ENCODE data around the gene TRIO.

The TRIO gene

DNA sequence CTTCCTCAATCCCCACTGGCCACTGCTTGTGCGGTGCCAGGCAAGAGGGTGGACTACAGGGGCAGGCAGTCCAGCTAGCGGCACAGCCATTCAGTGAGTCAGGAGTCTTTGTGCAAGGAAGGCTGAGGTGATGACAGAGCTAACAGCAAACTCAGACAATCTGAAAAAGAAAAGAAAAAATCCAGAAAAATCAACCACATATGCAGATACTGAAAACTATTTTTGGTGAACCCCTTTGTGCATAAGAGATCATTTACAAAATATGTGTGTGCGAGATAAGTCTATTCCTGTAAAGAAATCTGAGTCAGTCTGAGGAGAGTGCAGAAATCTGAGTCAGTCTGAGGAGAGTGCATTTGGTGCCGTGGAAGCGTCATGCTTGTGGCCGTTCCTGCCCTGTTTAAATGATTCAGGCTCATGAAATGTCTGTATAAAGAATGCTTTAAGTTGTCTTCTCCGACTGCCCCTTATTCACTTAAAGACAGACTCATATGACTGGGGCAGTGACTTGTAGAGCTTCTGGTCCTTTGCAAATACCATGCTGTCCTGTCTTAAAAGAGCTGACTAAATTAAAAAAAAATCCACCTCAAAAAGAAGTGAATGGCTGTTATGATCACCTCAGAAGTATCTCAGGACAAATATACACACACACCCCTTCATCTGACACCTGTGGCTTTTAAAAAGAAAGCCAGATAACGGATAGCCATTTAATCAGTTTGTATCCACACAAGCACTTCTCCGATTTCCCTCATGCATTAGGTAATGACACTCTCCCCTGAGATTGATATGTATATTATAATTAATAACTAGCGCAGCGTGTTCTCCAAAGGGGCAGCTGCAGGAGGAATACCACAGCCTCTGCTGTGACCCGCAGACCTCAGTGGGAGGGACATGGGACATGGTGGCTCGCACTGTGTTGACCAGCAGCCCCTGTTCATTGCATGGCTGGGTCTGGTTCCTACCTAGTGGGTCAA is 47.3 kb downstream of the TRIO start:
- Histone ChIP-seq H3K4me3 (ENCODE audit: low read length in 2 of 2) (no peak overlapping the region), H3K27me3 (ENCODE audit: control insufficient read depth in 2 of 2, insufficient read depth in 2 of 2, low read length in 2 of 2) (no peaks in the 10 kb centered on the region), H3K4me1 (ENCODE audit: control insufficient read depth in 2 of 2, insufficient read depth in 2 of 2, low read length in 2 of 2) (peaks cover under 1 to 11% of the 10 kb centered on the region in 2 donors), H3K9ac (ENCODE audit: low read depth in 1 of 2, low read length in 2 of 2) (peak overlapping the region in 1 of 2 donors; percentile 11), H3K9me3 (ENCODE audit: control insufficient read depth in 2 of 2, low read length in 2 of 2) (no peaks in the 10 kb centered on the region), H3K27ac (ENCODE audit: low read depth in 2 of 2, low read length in 2 of 2) (peak overlapping the region; percentile 3 to 46), H3K36me3 (ENCODE audit: control insufficient read depth in 2 of 2, insufficient read depth in 2 of 2, low read length in 2 of 2) (no peaks in the 10 kb centered on the region)

DNA sequence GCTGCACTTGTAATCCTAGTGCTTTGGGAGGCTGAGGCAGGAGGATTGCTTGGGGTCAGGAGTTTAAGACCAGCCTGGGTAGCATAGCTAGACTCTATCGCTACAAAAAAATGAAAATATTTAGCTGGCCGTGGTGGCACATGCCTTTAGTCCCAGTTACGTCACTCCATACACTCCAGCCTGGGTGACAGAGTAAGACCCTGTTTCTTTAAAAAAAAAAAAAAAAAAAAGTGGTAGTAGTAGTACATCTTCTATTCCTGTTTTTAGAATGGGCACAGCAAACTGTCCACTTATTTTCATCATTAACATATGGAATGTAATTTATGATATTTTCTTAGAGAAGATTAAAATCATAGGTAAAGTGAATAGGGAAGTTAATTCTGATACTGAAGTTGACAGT is 48.2 kb downstream of the TRIO start:
- no peak overlapping the region for H3K4me3 ChIP-seq (ENCODE audit: low read length in 2 of 2)
- H3K9ac ChIP-seq (ENCODE audit: low read depth in 1 of 2, low read length in 2 of 2), result no peak overlapping the region
- peak overlapping the region in 1 of 2 donors; percentile 2 for H3K27ac ChIP-seq (ENCODE audit: low read depth in 2 of 2, low read length in 2 of 2)
- H3K4me1 ChIP-seq (ENCODE audit: control insufficient read depth in 2 of 2, insufficient read depth in 2 of 2, low read length in 2 of 2), result peaks cover 0 to 9% of the 10 kb centered on the region in 2 donors
- no peaks in the 10 kb centered on the region for H3K9me3 ChIP-seq (ENCODE audit: control insufficient read depth in 2 of 2, low read length in 2 of 2)
- H3K36me3 ChIP-seq (ENCODE audit: control insufficient read depth in 2 of 2, insufficient read depth in 2 of 2, low read length in 2 of 2), result no peaks in the 10 kb centered on the region
- no peaks in the 10 kb centered on the region for H3K27me3 ChIP-seq (ENCODE audit: control insufficient read depth in 2 of 2, insufficient read depth in 2 of 2, low read length in 2 of 2)

DNA sequence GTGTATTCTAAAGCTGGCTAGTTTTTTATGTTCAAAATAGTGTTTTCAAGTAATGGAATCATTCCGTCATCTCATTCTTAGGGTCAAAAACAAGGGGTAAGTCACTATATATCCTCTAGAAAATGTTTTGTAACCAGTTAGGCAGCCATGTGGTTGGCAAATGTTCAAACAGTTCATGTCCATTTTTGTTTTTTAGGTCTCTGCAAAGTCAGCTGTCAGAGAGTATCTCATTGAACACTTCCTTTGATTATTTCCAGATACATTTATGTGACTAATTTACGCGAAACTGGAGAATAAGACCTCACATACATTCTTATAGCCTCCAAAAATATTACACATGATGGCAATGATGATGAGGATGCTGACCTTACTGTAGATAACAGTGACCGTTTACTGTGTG is 50.4 kb downstream of the TRIO start:
- Histone ChIP-seq H3K36me3 (ENCODE audit: control insufficient read depth in 2 of 2, insufficient read depth in 2 of 2, low read length in 2 of 2) (no peaks in the 10 kb centered on the region), H3K9me3 (ENCODE audit: control insufficient read depth in 2 of 2, low read length in 2 of 2) (no peaks in the 10 kb centered on the region), H3K27me3 (ENCODE audit: control insufficient read depth in 2 of 2, insufficient read depth in 2 of 2, low read length in 2 of 2) (no peaks in the 10 kb centered on the region), H3K27ac (ENCODE audit: low read depth in 2 of 2, low read length in 2 of 2) (no peak overlapping the region), H3K4me1 (ENCODE audit: control insufficient read depth in 2 of 2, insufficient read depth in 2 of 2, low read length in 2 of 2) (peaks cover 0 to 12% of the 10 kb centered on the region in 2 donors), H3K4me3 (ENCODE audit: low read length in 2 of 2) (no peak overlapping the region), H3K9ac (ENCODE audit: low read depth in 1 of 2, low read length in 2 of 2) (no peak overlapping the region)

DNA sequence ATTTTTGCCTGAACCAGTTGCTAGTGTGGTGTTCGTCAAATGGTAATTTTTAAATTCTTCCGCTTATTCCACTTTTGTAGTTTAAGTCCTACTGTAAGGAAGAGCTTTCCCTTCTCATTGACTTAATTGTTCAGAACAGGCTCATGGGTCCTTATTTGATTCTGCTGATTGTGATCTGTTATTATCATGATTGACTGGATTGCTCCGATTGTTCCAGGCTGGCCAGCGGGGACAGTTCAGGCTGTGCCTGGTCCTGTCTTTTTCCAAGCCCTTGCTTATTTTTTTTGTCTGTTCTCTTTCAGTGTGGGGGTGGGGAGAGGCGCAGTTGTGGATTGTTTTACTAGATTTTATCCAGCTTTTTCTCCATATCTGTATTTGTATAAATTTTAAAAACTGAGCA is 52.4 kb downstream of the TRIO start:
- no peak overlapping the region for H3K27ac ChIP-seq (ENCODE audit: low read depth in 2 of 2, low read length in 2 of 2)

DNA sequence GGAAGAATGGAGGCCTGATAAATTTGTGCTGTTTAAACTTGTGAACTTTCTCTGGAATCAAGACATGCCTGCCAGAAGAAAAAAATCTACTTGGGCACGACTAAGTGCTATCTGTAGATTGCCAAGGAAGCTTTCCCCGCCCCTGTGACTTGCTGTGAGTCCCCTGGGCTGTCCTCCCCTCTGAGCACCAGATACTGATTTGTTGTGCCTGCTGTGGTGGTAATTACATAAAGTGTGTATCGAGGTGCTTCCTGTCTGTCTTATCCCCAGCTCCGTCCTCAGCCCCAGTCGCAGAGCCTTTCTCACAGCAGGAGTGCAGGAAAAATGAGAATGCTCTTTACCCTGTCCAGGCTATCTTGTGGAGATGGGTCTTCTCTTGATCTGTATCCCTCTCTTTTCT is 53.9 kb downstream of the TRIO start:
- peaks cover 0 to 3% of the 10 kb centered on the region in 2 donors for H3K4me1 ChIP-seq (ENCODE audit: control insufficient read depth in 2 of 2, insufficient read depth in 2 of 2, low read length in 2 of 2)
- H3K27me3 ChIP-seq (ENCODE audit: control insufficient read depth in 2 of 2, insufficient read depth in 2 of 2, low read length in 2 of 2), result no peaks in the 10 kb centered on the region
- no peak overlapping the region for H3K9ac ChIP-seq (ENCODE audit: low read depth in 1 of 2, low read length in 2 of 2)
- no peak overlapping the region for H3K4me3 ChIP-seq (ENCODE audit: low read length in 2 of 2)
- no peak overlapping the region for H3K27ac ChIP-seq (ENCODE audit: low read depth in 2 of 2, low read length in 2 of 2)
- no peaks in the 10 kb centered on the region for H3K36me3 ChIP-seq (ENCODE audit: control insufficient read depth in 2 of 2, insufficient read depth in 2 of 2, low read length in 2 of 2)
- H3K9me3 ChIP-seq (ENCODE audit: control insufficient read depth in 2 of 2, low read length in 2 of 2), result no peaks in the 10 kb centered on the region

More for the DNA sequence above, 52.4 kb downstream of the TRIO start:
- no peaks in the 10 kb centered on the region for H3K27me3 ChIP-seq (ENCODE audit: control insufficient read depth in 2 of 2, insufficient read depth in 2 of 2, low read length in 2 of 2)
- no peaks in the 10 kb centered on the region for H3K36me3 ChIP-seq (ENCODE audit: control insufficient read depth in 2 of 2, insufficient read depth in 2 of 2, low read length in 2 of 2)
- H3K4me1 ChIP-seq (ENCODE audit: control insufficient read depth in 2 of 2, insufficient read depth in 2 of 2, low read length in 2 of 2), result peaks cover 0 to 3% of the 10 kb centered on the region in 2 donors
- no peak overlapping the region for H3K9ac ChIP-seq (ENCODE audit: low read depth in 1 of 2, low read length in 2 of 2)
- H3K4me3 ChIP-seq (ENCODE audit: low read length in 2 of 2), result no peak overlapping the region
- H3K9me3 ChIP-seq (ENCODE audit: control insufficient read depth in 2 of 2, low read length in 2 of 2), result no peaks in the 10 kb centered on the region

DNA sequence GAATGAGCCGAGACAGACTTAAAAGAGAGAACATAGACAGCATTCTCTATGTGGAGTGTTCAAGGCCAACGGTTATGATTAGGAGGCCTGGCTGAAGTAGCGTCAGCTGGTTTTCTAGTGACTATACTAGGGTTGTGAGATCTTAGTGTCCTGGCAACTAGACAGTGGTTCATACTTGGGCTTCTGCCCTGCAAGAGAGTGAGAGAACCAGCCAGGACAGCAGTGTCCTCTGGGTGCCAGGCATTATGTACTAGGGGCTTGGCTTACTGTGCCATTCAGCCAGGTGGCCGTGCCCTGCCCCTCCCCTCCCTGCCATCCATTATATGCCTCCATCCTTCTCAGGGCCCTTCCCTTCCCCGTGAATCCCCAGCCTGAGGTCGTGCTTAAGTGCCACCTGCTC is 56.8 kb downstream of the TRIO start:
- H3K36me3 ChIP-seq (ENCODE audit: control insufficient read depth in 2 of 2, insufficient read depth in 2 of 2, low read length in 2 of 2), result no peaks in the 10 kb centered on the region
- H3K4me3 ChIP-seq (ENCODE audit: low read length in 2 of 2), result no peak overlapping the region
- peaks cover 16 to 18% of the 10 kb centered on the region in 2 donors for H3K4me1 ChIP-seq (ENCODE audit: control insufficient read depth in 2 of 2, insufficient read depth in 2 of 2, low read length in 2 of 2)
- H3K27ac ChIP-seq (ENCODE audit: low read depth in 2 of 2, low read length in 2 of 2), result peak overlapping the region in 1 of 2 donors; percentile 2
- H3K27me3 ChIP-seq (ENCODE audit: control insufficient read depth in 2 of 2, insufficient read depth in 2 of 2, low read length in 2 of 2), result no peaks in the 10 kb centered on the region
- H3K9ac ChIP-seq (ENCODE audit: low read depth in 1 of 2, low read length in 2 of 2), result no peak overlapping the region
- H3K9me3 ChIP-seq (ENCODE audit: control insufficient read depth in 2 of 2, low read length in 2 of 2), result no peaks in the 10 kb centered on the region

DNA sequence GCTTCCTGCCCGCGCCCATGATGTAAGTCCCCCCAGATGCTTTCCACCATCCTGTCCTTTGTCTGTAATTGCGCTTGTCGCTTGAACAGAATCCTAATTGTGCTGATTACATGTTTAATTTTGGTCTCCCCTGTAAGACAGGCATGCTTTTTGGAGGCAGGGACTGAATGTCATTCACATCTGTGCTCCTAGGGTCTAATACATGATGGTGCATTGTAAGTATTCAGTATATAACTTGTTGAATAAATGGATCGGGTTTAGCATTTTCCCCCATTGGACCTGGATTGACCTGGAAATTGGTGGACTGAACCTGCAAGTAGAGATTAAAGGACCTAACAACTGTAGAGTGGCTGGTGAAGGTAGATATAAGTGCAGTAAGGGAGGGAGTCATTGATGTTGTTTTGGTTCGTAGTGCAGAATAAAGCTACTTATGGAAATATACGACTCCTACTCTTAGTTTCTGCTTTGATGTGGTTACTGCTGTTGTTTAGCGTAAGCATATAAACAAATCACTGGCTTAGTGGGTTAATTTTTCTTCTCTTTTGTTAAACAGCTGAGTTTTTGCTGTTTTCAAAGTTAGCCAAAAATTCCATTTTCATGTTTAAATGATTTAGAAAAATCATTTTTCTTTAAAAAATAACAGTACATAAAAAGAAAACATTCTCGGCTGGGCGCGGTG is 57.3 kb downstream of the TRIO start:
- H3K9me3 ChIP-seq (ENCODE audit: control insufficient read depth in 2 of 2, low read length in 2 of 2), result no peaks in the 10 kb centered on the region
- H3K9ac ChIP-seq (ENCODE audit: low read depth in 1 of 2, low read length in 2 of 2), result peak overlapping the region in 1 of 2 donors; percentile 14
- no peak overlapping the region for H3K27ac ChIP-seq (ENCODE audit: low read depth in 2 of 2, low read length in 2 of 2)
- no peaks in the 10 kb centered on the region for H3K36me3 ChIP-seq (ENCODE audit: control insufficient read depth in 2 of 2, insufficient read depth in 2 of 2, low read length in 2 of 2)
- H3K4me1 ChIP-seq (ENCODE audit: control insufficient read depth in 2 of 2, insufficient read depth in 2 of 2, low read length in 2 of 2), result peaks cover 21 to 23% of the 10 kb centered on the region in 2 donors
- H3K27me3 ChIP-seq (ENCODE audit: control insufficient read depth in 2 of 2, insufficient read depth in 2 of 2, low read length in 2 of 2), result no peaks in the 10 kb centered on the region
- H3K4me3 ChIP-seq (ENCODE audit: low read length in 2 of 2), result no peak overlapping the region

DNA sequence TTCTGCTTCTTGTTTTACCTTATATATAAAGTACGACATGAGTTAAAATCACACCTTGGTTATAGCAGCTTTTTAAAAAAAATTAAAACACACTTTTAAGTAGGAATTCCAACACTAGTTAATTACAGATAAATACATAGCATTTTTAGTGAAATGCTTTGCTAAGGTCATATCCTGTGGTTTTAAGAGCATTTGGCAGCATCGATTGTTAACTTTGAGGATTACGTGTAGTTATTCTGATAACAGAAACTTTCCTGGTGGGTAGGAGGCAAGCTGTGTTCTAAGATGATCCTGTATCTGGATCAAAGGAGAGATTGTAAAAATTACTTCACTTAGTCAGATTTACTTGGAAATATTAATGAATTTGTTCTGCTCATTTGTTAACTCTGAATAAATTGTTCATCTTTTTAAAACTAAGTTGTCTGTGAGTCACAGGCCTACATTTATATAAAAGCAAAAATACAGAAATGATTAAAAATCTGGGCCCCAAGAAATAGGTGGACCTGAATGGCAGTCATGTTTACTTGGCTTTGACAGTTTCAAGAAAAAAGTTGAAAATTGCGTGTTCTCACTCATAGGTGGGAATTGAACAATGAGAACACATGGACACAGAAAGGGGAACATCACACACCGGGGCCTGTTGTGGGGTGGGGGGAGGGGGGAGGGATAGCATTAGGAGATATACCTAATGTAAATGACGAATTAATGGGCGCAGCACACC is 58.3 kb downstream of the TRIO start:
- Histone ChIP-seq H3K9me3 (ENCODE audit: control insufficient read depth in 2 of 2, low read length in 2 of 2) (no peaks in the 10 kb centered on the region), H3K4me1 (ENCODE audit: control insufficient read depth in 2 of 2, insufficient read depth in 2 of 2, low read length in 2 of 2) (peaks cover 30 to 33% of the 10 kb centered on the region in 2 donors), H3K9ac (ENCODE audit: low read depth in 1 of 2, low read length in 2 of 2) (no peak overlapping the region), H3K36me3 (ENCODE audit: control insufficient read depth in 2 of 2, insufficient read depth in 2 of 2, low read length in 2 of 2) (no peaks in the 10 kb centered on the region), H3K27ac (ENCODE audit: low read depth in 2 of 2, low read length in 2 of 2) (no peak overlapping the region), H3K4me3 (ENCODE audit: low read length in 2 of 2) (no peak overlapping the region), H3K27me3 (ENCODE audit: control insufficient read depth in 2 of 2, insufficient read depth in 2 of 2, low read length in 2 of 2) (no peaks in the 10 kb centered on the region)

DNA sequence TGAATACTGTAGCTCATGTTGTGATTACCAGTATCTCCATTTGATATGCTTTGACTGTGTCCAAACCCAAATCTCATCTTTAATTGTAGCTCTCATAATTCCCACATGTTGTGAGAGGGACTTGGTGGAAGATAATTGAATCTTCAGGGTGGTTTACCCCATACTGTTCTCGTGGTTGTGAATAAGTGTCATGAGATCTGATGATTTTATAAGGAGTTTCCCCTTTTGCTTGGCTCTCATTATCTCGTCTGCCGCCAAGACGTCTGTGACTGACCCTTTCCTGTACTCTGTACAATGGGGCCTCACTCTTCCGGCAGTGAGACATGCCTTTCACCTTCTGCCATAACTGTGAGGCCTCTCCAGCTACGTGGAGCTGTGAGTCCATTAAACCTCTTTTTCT is 59.3 kb downstream of the TRIO start:
- peak overlapping the region in 1 of 2 donors; percentile 8 for H3K27ac ChIP-seq (ENCODE audit: low read depth in 2 of 2, low read length in 2 of 2)
- no peaks in the 10 kb centered on the region for H3K9me3 ChIP-seq (ENCODE audit: control insufficient read depth in 2 of 2, low read length in 2 of 2)
- no peaks in the 10 kb centered on the region for H3K36me3 ChIP-seq (ENCODE audit: control insufficient read depth in 2 of 2, insufficient read depth in 2 of 2, low read length in 2 of 2)
- no peak overlapping the region for H3K4me3 ChIP-seq (ENCODE audit: low read length in 2 of 2)
- H3K4me1 ChIP-seq (ENCODE audit: control insufficient read depth in 2 of 2, insufficient read depth in 2 of 2, low read length in 2 of 2), result peaks cover 35% of the 10 kb centered on the region in 2 donors
- no peak overlapping the region for H3K9ac ChIP-seq (ENCODE audit: low read depth in 1 of 2, low read length in 2 of 2)
- H3K27me3 ChIP-seq (ENCODE audit: control insufficient read depth in 2 of 2, insufficient read depth in 2 of 2, low read length in 2 of 2), result no peaks in the 10 kb centered on the region
